HepG2 (cell line): ENCODE data around the gene ULK3. TPM values are rescaled to one million over a fixed set of nuclear protein-coding genes. Genes with fewer than 3 reads are reported as not detected.

Experiments used
- CTCF ChIP-seq: sonication (generic); formaldehyde crosslinking; IDR thresholded peaks from 2 replicates; pipeline ENCODE4 v1.5.0; 2020; ENCODE audit warnings: mild to moderate bottlenecking, missing genetic modification reagents, moderate library complexity
- NFKB2 ChIP-seq: sonication (generic); formaldehyde crosslinking; IDR thresholded peaks from 2 replicates; pipeline ENCODE4 v1.4.0; 2020; ENCODE audit warnings: missing genetic modification reagents, borderline replicate concordance
- RFX1 ChIP-seq: fragments of 450-650 bp; IDR thresholded peaks from 2 replicates; pipeline ENCODE4 v1.6.1; 2017
- XRCC5 ChIP-seq: fragments of 200-400 bp; formaldehyde crosslinking; optimal IDR thresholded peaks from 2 replicates; pipeline ENCODE3; 2017; ENCODE audit warnings: mild to moderate bottlenecking, low read length
- ZBTB38 ChIP-seq: sonication (generic); formaldehyde crosslinking; IDR thresholded peaks from 2 replicates; pipeline ENCODE4 v1.5.1; 2020; ENCODE audit warnings: mild to moderate bottlenecking, missing genetic modification reagents
- ZFX ChIP-seq: sonication (generic); formaldehyde crosslinking; IDR thresholded peaks from 2 replicates; pipeline ENCODE4 v1.4.0; 2020; ENCODE audit warnings: mild to moderate bottlenecking, low read depth, missing genetic modification reagents, moderate library complexity
- ZMYM4 ChIP-seq: sonication (generic); formaldehyde crosslinking; IDR thresholded peaks from 2 replicates; pipeline ENCODE4 v1.8.1; 2023; ENCODE audit warnings: mild to moderate bottlenecking, missing genetic modification reagents
- ZNF672 ChIP-seq: sonication (generic); formaldehyde crosslinking; IDR thresholded peaks from 2 replicates; pipeline ENCODE4 v1.8.1; 2022; ENCODE audit warnings: missing genetic modification reagents
- ZNF7 ChIP-seq: IDR thresholded peaks from 2 replicates; pipeline ENCODE4 v1.6.1; 2016; ENCODE audit warnings: missing biosample characterization, missing genetic modification reagents
- polyA plus RNA-seq, 8 experiments: library from polyadenylated mRNA; depleted of rRNA in 3 of 8; stranded (reverse) in 7 of 8; unstranded in 1 of 8; fragments of >200 nt; fragmentation: Illumina TruSeq in 4 of 8; extraction: Trizol in 4 of 8; gene quantifications; 2 replicates each; pipeline versions ENCODE4 v1.2.1 to v1.2.3, GENCODE V29; 2011 to 2016; ENCODE audit warnings: low read depth in 4 of 8, missing spikeins in 1 of 8, mixed read lengths in 1 of 8; ENCODE audit not compliant: insufficient read depth in 1 of 8
- total RNA-seq, 5 experiments: library from RNA; depleted of rRNA; stranded (reverse); fragments of >200 nt; fragmentation: Illumina TruSeq; extraction: Trizol; gene quantifications; 2 replicates each; pipeline ENCODE4 v1.2.3, GENCODE V29; 2016; ENCODE audit warnings: low read depth in 1 of 5
- TF ChIP-seq, protein P1 (sequence below): IDR thresholded peaks from 2 replicates; pipeline ENCODE4 v1.6.1; 2016; ENCODE audit warnings: mild to moderate bottlenecking, missing biosample characterization, missing genetic modification reagents
- TF ChIP-seq, protein P2 (sequence below): sonication (generic); formaldehyde crosslinking; IDR thresholded peaks from 2 replicates; pipeline ENCODE4 v1.9.0; 2021; ENCODE audit warnings: missing genetic modification reagents, borderline replicate concordance
- TF ChIP-seq, protein P3 (sequence below): sonication (generic); formaldehyde crosslinking; IDR thresholded peaks from 2 replicates; pipeline ENCODE4 v1.5.1; 2020; ENCODE audit warnings: mild to moderate bottlenecking, missing genetic modification reagents, moderate library complexity

ULK3 gene
- total and polyA plus RNA-seq, 2 of the 13 experiments (the other 11 are each of a cell fraction or from before 2014, with no cell fraction given), result 15.2 to 23.7 TPM

DNA sequence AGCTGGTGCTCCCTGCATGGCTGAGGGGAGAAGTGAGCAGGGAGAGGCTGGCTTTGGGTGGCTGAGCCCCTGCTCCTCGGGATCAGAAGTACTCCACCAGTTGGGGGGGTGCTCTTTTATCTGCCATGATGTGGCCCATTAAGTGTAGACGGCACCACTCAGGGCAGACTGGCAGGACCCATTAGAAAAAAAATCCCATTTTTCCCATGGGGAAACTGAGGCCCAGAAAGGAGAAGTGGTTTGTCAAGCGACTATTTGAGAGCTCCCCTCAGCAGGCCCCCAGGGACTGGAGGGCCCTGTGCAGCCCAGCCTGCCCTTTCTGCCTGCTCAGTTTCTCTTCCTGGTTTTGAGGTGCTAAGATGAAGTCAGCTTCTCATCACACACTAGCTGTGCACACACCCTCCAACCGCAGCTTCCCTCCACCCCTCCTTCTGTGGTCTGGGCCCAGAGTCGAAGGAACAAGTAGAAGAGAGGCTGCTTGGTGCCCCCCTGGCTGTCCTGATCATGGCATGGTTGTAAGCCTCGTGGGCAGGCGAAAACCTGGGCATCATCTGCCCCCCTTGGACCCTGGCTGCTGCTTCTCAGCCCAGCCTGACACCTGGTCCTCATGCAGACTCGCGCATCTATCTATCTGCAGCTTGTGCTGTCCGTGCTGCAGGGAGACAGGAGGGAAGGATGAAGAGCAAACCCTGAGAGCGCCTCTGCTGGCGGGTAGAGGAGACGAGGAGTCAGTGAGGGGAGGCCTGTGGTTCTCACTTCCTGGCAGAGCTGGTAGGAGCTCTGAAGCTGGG is 55.5 kb downstream of the ULK3 start (continued):
- TF ChIP-seq ZNF7 (peak; percentile 92), NFKB2 (CRISPR knock-in tag) (no peak), CTCF (CRISPR knock-in tag) (peak; percentile 41), ZNF672 (CRISPR knock-in tag) (no peak), XRCC5 (peak; percentile 71), ZFX (CRISPR knock-in tag) (0 out of 2 replicates have a peak, but pooled peaks have one; percentile 26), RFX1 (no peak), ZMYM4 (CRISPR knock-in tag) (no peak), ZBTB38 (peak; percentile 66; the same call in 1 of the 2 replicates)
- TF ChIP-seq, protein P1, sequence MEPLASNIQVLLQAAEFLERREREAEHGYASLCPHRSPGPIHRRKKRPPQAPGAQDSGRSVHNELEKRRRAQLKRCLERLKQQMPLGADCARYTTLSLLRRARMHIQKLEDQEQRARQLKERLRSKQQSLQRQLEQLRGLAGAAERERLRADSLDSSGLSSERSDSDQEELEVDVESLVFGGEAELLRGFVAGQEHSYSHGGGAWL (CRISPR knock-in tag), result no peak
- TF ChIP-seq, protein P2, sequence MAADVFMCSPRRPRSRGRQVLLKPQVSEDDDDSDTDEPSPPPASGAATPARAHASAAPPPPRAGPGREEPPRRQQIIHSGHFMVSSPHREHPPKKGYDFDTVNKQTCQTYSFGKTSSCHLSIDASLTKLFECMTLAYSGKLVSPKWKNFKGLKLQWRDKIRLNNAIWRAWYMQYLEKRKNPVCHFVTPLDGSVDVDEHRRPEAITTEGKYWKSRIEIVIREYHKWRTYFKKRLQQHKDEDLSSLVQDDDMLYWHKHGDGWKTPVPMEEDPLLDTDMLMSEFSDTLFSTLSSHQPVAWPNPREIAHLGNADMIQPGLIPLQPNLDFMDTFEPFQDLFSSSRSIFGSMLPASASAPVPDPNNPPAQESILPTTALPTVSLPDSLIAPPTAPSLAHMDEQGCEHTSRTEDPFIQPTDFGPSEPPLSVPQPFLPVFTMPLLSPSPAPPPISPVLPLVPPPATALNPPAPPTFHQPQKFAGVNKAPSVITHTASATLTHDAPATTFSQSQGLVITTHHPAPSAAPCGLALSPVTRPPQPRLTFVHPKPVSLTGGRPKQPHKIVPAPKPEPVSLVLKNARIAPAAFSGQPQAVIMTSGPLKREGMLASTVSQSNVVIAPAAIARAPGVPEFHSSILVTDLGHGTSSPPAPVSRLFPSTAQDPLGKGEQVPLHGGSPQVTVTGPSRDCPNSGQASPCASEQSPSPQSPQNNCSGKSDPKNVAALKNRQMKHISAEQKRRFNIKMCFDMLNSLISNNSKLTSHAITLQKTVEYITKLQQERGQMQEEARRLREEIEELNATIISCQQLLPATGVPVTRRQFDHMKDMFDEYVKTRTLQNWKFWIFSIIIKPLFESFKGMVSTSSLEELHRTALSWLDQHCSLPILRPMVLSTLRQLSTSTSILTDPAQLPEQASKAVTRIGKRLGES (CRISPR knock-in tag), result no peak
- TF ChIP-seq, protein P3, sequence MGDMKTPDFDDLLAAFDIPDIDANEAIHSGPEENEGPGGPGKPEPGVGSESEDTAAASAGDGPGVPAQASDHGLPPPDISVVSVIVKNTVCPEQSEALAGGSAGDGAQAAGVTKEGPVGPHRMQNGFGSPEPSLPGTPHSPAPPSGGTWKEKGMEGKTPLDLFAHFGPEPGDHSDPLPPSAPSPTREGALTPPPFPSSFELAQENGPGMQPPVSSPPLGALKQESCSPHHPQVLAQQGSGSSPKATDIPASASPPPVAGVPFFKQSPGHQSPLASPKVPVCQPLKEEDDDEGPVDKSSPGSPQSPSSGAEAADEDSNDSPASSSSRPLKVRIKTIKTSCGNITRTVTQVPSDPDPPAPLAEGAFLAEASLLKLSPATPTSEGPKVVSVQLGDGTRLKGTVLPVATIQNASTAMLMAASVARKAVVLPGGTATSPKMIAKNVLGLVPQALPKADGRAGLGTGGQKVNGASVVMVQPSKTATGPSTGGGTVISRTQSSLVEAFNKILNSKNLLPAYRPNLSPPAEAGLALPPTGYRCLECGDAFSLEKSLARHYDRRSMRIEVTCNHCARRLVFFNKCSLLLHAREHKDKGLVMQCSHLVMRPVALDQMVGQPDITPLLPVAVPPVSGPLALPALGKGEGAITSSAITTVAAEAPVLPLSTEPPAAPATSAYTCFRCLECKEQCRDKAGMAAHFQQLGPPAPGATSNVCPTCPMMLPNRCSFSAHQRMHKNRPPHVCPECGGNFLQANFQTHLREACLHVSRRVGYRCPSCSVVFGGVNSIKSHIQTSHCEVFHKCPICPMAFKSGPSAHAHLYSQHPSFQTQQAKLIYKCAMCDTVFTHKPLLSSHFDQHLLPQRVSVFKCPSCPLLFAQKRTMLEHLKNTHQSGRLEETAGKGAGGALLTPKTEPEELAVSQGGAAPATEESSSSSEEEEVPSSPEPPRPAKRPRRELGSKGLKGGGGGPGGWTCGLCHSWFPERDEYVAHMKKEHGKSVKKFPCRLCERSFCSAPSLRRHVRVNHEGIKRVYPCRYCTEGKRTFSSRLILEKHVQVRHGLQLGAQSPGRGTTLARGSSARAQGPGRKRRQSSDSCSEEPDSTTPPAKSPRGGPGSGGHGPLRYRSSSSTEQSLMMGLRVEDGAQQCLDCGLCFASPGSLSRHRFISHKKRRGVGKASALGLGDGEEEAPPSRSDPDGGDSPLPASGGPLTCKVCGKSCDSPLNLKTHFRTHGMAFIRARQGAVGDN (CRISPR knock-in tag), result peak; percentile 34; the same call in 1 of the 2 replicates
